K562 (cell line): ENCODE results near the gene TMEM39A. TPM values are rescaled to one million over a fixed set of nuclear protein-coding genes. Genes with fewer than 3 reads are reported as not detected.

ENCODE experiments used
- ARHGAP35 ChIP-seq: fragments of 450-650 bp; IDR thresholded peaks from 2 replicates; pipeline ENCODE4 v1.6.1; 2018; ENCODE audit not compliant: partially characterized antibody
- CBX8 ChIP-seq: fragments of 200-600 bp; sonication (generic); IDR thresholded peaks from 2 replicates; pipeline ENCODE4 v1.6.1; 2012; ENCODE audit warnings: borderline replicate concordance, mixed run types, low read depth, mild to moderate bottlenecking, moderate library complexity, mixed read lengths, low read length, control low read depth, inconsistent platforms; ENCODE audit not compliant: poor library complexity, severe bottlenecking; ENCODE audit errors: extremely low read depth
- CHCHD3 ChIP-seq: fragments of 250-450 bp; sonication (Bioruptor Pico); IDR thresholded peaks from 2 replicates; pipeline ENCODE4 v2.1.2; 2022; ENCODE audit warnings: mild to moderate bottlenecking
- CREBBP ChIP-seq: IDR thresholded peaks from one replicate; pipeline ENCODE4 v1.6.1; 2012; ENCODE audit warnings: low read depth, mild to moderate bottlenecking, control low read depth, inconsistent platforms, low read length
- HNRNPK ChIP-seq: fragments of 200-400 bp; formaldehyde crosslinking; IDR thresholded peaks from one replicate; pipeline ENCODE4 v1.6.1; 2018; ENCODE audit warnings: mild to moderate bottlenecking, low read depth, low read length; ENCODE audit not compliant: poor library complexity, severe bottlenecking
- NFIC ChIP-seq: fragments of 450-650 bp; IDR thresholded peaks from 2 replicates; pipeline ENCODE4 v1.6.1; 2017; ENCODE audit warnings: mild to moderate bottlenecking, inconsistent platforms
- RBM15 ChIP-seq: fragments of 200-400 bp; formaldehyde crosslinking; IDR thresholded peaks from 2 replicates; pipeline ENCODE4 v1.6.1; 2018; ENCODE audit warnings: mild to moderate bottlenecking, low read length, moderate library complexity; ENCODE audit not compliant: insufficient read depth
- SAFB2 ChIP-seq: fragments of 200-400 bp; formaldehyde crosslinking; IDR thresholded peaks from 2 replicates; pipeline ENCODE4 v1.6.1; 2018; ENCODE audit warnings: borderline replicate concordance, low read length, low read depth, moderate library complexity; ENCODE audit not compliant: severe bottlenecking
- THAP7 ChIP-seq: fragments of 250-450 bp; sonication (Bioruptor Pico); IDR thresholded peaks from 2 replicates; pipeline ENCODE4 v1.5.0; 2021
- TSC22D4 ChIP-seq: fragments of 450-650 bp; IDR thresholded peaks from 2 replicates; pipeline ENCODE4 v1.6.1; 2016; ENCODE audit warnings: missing genetic modification characterization, missing biosample characterization, control low read depth
- polyA plus RNA-seq, 8 experiments: library from polyadenylated mRNA; depleted of rRNA in 4 of 8; stranded (reverse) in 5 of 8; unstranded in 3 of 8; fragments of >200 nt; fragmentation: Nextera tagmentation in 2 of 8; fragmentation: Illumina TruSeq in 1 of 8; extraction: Ambion mirVana in 2 of 8; extraction: Trizol in 1 of 8; gene quantifications; 2 replicates each; pipeline versions ENCODE4 v1.2.1 to v1.2.3, GENCODE V29; 2011 to 2014; ENCODE audit warnings: inconsistent platforms in 1 of 8, missing spikeins in 1 of 8
- total RNA-seq, 7 experiments: library from RNA; depleted of rRNA in 6 of 7; stranded (reverse); fragments of >200 nt in 6 of 7; fragmentation: Illumina TruSeq in 2 of 7; extraction: Trizol in 2 of 7; gene quantifications; 2 replicates each; pipeline versions ENCODE4 v1.2.1 to v1.2.3, GENCODE V29; 2011 to 2021; ENCODE audit warnings: low replicate concordance in 1 of 7
- TF ChIP-seq, protein P1 (sequence below): fragments of 200-600 bp; sonication (generic); IDR thresholded peaks from one replicate; pipeline ENCODE4 v1.6.1; 2012; ENCODE audit warnings: mild to moderate bottlenecking, low read depth, low read length, inconsistent platforms
- TF ChIP-seq, protein P2 (sequence below): fragments of 250-450 bp; sonication (Bioruptor Pico); IDR thresholded peaks from 2 replicates; pipeline ENCODE4 v1.8.0; 2022; ENCODE audit warnings: inconsistent platforms, mild to moderate bottlenecking, moderate library complexity, borderline replicate concordance

TMEM39A gene
- total and polyA plus RNA-seq, 9 of the 15 experiments (the other 6 are each of a cell fraction or from before 2014, with no cell fraction given): 12.0 to 41.5 (median 15.4) TPM

- TF ChIP-seq SAFB2 (no peak), NFIC (0 out of 2 replicates have a peak, but pooled peaks have one; percentile 10), TSC22D4 (no peak), CBX8 (no peak), HNRNPK (no peak), CREBBP (no peak), THAP7 (CRISPR knock-in tag) (peak; percentile 15; the same call in 1 of the 2 replicates), CHCHD3 (CRISPR knock-in tag) (no peak), ARHGAP35 (no peak), RBM15 (no peak)
- TF ChIP-seq, protein P1, sequence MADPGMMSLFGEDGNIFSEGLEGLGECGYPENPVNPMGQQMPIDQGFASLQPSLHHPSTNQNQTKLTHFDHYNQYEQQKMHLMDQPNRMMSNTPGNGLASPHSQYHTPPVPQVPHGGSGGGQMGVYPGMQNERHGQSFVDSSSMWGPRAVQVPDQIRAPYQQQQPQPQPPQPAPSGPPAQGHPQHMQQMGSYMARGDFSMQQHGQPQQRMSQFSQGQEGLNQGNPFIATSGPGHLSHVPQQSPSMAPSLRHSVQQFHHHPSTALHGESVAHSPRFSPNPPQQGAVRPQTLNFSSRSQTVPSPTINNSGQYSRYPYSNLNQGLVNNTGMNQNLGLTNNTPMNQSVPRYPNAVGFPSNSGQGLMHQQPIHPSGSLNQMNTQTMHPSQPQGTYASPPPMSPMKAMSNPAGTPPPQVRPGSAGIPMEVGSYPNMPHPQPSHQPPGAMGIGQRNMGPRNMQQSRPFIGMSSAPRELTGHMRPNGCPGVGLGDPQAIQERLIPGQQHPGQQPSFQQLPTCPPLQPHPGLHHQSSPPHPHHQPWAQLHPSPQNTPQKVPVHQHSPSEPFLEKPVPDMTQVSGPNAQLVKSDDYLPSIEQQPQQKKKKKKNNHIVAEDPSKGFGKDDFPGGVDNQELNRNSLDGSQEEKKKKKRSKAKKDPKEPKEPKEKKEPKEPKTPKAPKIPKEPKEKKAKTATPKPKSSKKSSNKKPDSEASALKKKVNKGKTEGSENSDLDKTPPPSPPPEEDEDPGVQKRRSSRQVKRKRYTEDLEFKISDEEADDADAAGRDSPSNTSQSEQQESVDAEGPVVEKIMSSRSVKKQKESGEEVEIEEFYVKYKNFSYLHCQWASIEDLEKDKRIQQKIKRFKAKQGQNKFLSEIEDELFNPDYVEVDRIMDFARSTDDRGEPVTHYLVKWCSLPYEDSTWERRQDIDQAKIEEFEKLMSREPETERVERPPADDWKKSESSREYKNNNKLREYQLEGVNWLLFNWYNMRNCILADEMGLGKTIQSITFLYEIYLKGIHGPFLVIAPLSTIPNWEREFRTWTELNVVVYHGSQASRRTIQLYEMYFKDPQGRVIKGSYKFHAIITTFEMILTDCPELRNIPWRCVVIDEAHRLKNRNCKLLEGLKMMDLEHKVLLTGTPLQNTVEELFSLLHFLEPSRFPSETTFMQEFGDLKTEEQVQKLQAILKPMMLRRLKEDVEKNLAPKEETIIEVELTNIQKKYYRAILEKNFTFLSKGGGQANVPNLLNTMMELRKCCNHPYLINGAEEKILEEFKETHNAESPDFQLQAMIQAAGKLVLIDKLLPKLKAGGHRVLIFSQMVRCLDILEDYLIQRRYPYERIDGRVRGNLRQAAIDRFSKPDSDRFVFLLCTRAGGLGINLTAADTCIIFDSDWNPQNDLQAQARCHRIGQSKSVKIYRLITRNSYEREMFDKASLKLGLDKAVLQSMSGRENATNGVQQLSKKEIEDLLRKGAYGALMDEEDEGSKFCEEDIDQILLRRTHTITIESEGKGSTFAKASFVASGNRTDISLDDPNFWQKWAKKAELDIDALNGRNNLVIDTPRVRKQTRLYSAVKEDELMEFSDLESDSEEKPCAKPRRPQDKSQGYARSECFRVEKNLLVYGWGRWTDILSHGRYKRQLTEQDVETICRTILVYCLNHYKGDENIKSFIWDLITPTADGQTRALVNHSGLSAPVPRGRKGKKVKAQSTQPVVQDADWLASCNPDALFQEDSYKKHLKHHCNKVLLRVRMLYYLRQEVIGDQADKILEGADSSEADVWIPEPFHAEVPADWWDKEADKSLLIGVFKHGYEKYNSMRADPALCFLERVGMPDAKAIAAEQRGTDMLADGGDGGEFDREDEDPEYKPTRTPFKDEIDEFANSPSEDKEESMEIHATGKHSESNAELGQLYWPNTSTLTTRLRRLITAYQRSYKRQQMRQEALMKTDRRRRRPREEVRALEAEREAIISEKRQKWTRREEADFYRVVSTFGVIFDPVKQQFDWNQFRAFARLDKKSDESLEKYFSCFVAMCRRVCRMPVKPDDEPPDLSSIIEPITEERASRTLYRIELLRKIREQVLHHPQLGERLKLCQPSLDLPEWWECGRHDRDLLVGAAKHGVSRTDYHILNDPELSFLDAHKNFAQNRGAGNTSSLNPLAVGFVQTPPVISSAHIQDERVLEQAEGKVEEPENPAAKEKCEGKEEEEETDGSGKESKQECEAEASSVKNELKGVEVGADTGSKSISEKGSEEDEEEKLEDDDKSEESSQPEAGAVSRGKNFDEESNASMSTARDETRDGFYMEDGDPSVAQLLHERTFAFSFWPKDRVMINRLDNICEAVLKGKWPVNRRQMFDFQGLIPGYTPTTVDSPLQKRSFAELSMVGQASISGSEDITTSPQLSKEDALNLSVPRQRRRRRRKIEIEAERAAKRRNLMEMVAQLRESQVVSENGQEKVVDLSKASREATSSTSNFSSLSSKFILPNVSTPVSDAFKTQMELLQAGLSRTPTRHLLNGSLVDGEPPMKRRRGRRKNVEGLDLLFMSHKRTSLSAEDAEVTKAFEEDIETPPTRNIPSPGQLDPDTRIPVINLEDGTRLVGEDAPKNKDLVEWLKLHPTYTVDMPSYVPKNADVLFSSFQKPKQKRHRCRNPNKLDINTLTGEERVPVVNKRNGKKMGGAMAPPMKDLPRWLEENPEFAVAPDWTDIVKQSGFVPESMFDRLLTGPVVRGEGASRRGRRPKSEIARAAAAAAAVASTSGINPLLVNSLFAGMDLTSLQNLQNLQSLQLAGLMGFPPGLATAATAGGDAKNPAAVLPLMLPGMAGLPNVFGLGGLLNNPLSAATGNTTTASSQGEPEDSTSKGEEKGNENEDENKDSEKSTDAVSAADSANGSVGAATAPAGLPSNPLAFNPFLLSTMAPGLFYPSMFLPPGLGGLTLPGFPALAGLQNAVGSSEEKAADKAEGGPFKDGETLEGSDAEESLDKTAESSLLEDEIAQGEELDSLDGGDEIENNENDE: no peak
- TF ChIP-seq, protein P2, sequence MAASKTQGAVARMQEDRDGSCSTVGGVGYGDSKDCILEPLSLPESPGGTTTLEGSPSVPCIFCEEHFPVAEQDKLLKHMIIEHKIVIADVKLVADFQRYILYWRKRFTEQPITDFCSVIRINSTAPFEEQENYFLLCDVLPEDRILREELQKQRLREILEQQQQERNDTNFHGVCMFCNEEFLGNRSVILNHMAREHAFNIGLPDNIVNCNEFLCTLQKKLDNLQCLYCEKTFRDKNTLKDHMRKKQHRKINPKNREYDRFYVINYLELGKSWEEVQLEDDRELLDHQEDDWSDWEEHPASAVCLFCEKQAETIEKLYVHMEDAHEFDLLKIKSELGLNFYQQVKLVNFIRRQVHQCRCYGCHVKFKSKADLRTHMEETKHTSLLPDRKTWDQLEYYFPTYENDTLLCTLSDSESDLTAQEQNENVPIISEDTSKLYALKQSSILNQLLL (CRISPR knock-in tag): no peak
Observed at GRCh38 chr3:119463171-119464169, at the start of gene TMEM39A (continued).
